C1 segment of cervical spinal cord (tissue), 14 donors: Measurements from ENCODE around the gene NTNG1.

Experiments used
- DNase-seq, 14 donors: peaks; one replicate each; lab custom pipeline; 2025; lab: John Stamatoyannopoulos, UW

Gene NTNG1

DNA sequence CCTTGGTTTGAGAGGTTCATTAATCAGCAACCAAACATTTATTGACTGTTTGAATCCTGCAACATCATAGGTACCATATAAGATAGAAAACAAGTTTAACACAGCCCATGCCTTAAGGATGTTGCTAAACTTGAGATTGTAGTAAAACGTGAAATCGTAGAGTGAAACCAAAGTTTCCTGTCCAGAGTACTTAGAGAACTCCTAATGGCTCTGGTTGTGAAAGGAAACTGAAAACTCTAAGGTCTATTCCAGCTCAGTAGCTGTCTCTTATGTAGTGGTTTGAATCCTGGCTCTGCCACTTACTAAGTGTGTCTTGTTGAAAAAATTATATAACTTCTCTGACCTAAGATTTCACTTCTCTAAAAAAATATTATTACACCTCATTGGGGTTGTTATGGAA lies 310.9 kb downstream of the NTNG1 start:
- DNase-seq, result no peak

DNA sequence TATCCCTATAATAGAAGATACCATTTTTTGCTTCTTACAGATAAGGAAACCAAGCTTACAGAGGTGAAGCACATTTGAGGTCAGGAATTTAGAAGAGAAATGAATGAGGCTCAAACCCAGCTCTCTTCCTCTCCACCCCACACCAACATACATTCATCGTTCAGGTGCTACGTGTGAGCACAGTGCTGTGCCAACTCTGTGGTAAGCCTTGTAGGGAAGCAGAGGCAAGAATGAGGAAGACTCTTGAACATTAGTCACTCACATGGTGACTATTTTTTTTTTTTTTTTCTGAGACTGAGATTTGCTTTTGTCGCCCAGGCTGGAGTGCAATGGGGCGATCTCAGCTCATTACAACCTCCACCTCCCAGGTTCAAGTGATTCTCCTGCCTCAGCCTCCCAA lies 314.0 kb downstream of the NTNG1 start:
- no peak for DNase-seq

DNA sequence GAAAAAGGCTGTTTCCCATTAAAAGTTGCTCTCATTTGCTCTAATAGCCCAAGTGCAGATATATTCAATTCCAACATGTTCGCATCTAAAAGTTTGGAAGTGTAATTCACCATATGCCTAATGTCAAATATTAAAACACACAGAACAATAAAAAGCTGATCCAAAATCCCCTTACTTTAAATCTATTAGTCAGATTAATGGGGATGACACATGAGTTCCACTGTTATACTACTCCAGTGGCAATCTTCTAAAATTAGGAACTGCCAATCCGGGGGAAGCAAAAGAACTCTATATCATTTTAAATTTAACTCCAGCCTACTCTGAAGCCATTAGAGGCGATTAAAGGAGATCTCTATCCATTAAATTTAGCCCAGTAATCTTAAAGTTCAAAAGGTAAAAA lies 317.1 kb downstream of the NTNG1 start:
- no peak for DNase-seq

DNA sequence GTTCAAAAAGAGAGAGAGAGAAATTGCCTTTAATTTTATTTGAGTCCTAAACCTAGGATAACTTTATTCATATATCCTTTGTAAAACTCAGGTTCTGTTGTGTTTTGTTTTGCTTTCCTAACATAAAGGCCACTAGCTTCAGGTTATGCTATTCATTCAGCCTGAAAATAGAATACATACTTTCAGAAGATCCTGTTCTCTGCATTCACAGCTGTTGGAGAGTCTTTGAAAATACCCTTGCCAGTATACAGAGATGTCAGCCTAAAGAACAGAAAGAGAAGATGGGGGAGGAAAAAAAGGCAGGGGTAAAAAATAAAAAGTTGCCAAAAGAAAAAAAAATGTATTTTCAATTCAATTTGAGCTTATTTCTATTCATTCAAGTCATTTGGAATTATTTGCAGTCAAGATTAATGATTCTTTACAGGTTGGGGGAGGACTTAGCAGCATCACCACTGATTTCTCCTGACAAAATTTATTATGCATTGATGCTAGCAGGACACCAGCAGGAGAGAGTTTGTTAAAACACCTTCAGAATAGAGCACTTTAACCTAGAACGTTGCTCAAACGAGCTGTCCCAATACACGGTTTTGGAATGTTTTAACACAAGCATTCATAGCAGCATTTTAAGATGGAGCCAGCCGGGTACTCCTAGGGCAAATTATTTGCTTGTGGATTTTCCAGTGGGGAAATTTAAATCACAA lies 318.5 kb downstream of the NTNG1 start:
- no peak for DNase-seq

DNA sequence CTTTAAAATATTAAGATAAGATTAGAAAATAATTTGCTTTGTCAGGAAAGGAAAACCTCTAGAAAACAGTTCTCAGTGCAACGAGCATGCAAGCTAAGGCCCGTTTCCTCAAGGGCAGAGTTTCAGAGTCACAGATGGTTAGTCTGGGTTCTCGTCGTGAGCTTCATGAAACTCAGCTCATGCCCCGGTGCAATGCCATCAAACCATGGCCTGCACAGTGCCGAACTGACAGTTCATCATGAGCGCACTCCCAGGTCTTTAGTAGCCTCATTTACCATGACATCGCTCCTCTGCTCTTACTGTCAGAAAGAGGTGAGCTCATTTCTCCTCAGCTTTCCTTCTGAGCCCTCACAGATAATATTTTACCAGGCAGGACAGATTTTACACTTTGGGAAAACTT lies 319.2 kb downstream of the NTNG1 start:
- no peak for DNase-seq

DNA sequence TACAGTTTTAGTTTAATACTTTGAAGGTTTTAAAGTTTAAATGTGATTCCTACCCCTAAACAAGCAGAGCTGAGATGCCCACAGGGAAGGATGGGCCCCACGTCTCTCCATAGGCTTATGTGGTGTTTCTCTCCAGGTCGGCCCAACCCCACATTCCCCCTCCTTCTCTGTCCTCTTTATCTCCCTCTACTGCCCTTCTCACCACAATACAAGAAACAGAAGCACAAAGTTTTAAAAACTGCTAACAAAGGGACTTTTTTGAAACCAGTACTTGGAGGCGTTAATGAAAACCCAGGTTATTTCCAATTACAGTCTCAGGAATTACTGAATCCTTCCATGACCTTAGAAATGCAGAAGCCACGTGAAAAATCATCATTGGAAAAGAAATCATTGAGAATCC lies 324.0 kb downstream of the NTNG1 start:
- no peak for DNase-seq

DNA sequence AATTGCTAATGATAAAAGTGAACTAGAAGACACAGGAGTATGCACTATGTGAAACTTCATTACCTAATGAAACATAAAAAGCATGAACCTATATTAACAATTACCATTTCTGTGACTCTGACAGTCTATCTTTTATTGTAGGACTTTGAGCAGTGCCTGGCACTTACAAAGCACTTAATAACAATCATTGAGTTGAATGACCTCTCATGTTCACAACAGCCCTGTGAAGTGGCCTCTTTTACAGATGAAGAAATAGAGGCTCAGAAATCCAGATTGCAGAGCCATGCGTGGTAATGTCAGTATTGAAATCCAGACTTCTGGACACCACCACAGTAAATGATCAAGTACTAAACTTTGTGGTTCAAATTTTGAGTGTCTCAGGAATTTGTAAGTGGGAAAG lies 326.4 kb downstream of the NTNG1 start:
- DNase-seq, result no peak

DNA sequence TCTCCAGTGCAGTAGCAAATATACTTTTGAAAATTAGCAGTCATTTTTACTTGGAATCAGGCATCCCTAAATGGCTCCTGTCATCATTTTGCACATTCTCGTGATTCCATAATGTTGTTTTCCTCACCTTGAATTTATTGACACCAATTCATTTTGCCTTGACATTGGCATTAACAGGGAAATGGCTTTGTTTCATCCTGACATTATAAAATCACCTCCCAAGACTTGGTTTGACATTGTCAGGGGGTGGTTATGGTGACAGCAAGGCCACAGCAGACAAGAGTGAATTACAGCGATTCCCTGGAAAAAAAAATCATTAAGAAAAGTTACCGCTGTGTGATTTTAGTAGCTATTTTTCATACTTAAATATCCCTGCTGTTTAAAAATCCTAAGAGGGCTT lies 327.0 kb downstream of the NTNG1 start:
- DNase-seq, result no peak

DNA sequence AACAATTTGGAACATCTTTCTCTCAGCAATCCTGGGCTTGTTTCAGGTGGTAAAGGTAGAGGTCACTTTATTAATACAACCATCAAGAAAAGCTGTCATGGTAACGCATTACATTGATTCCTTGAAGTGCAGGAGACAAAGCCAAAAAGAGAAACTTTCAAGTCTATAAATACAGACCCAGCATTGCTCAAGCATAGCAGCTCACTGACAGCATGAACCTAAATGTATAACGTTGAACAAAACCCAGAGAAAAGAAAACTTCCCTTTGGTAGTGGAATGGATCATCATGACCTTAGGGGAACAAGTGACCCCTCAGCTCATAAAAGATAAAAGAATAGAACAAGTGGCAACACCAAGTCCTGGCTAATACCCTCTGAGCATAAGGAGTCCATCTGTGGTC lies 332.2 kb downstream of the NTNG1 start:
- DNase-seq, result no peak

DNA sequence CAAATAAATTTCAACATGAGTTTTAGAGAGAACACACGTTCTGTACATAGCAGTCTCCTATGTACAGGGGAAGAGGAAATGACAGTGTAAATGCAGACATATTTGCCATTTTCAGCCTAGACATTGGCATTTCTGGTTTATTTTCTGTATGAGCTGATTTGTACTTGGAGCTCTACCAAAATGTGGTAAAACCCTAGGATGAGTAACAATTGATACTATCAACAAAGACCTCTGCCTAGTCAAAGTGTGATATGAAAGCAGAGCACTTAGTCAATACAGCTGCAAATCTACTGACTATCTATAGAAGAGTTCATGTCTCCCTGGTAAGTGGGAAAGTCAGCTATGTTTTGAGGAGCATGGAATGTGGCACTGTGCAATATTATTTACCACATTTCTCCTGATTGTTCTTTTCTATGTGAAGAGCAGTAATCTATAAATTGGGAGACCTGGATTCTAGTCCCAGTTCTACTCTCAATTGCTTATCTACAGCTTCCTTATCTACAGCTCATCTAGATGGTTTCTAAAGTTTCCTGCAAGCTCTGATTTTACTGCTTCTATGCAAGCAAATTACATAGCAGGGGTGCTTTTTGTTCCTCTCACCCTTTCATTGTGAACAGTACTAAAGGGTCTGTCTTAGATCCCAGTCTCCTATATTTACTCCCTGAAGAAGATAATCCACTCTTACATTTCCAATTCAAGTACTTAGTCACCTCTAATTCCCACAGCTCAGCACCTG lies 334.2 kb downstream of the NTNG1 start:
- DNase-seq, result no peak

DNA sequence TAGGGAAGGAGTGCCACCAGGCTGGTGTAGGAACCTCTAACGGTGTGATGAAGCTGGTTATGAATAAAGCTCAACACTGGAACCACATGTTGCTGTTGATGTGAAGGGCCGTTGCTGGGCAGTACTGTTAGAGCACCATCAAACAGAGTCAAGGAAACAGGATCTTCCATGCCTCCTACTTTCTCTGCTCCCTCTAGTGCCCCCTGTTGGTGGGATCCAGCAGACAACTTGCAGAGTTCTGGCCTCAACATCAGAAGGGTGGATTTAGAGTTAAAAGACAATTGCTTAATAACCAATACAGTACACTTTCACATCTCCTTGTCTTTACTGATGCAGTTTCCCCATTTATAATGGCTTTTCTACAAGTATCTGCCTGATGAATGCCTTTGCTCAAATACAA lies 336.4 kb downstream of the NTNG1 start:
- DNase-seq, result no peak

DNA sequence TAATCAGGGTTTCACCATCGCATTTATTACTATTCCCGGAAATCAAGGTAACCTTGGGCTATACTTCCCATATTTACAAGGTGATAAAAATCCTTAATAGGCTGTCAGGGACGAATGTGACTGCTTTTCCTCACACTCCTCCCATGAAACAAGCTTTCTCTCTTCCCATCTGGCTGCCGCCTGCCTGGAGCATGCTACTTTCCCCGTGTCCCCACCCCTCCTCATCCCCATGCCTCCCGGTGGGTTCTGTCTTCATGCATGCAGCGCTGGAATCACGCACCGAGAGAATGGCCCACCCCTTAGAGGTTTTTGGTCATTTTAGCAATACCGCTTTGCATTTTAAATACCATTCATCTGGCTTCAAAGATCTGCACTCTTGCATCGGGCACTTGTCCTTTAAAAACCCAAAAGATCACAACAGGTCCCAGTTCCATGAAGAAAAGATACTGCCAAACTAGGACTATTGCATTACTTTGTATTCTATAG lies 339.1 kb downstream of the NTNG1 start:
- DNase-seq, result no peak

DNA sequence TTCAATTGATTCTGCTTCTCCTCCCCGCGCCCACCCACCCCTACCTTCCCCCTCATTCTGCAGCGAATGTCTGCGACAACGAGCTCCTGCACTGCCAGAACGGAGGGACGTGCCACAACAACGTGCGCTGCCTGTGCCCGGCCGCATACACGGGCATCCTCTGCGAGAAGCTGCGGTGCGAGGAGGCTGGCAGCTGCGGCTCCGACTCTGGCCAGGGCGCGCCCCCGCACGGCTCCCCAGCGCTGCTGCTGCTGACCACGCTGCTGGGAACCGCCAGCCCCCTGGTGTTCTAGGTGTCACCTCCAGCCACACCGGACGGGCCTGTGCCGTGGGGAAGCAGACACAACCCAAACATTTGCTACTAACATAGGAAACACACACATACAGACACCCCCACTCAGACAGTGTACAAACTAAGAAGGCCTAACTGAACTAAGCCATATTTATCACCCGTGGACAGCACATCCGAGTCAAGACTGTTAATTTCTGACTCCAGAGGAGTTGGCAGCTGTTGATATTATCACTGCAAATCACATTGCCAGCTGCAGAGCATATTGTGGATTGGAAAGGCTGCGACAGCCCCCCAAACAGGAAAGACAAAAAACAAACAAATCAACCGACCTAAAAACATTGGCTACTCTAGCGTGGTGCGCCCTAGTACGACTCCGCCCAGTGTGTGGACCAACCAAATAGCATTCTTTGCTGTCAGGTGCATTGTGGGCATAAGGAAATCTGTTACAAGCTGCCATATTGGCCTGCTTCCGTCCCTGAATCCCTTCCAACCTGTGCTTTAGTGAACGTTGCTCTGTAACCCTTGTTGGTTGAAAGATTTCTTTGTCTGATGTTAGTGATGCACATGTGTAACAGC lies 339.9 kb downstream of the NTNG1 start:
- peak in 6 of 14 donors; percentile 5 to 33 (median 28) for DNase-seq

DNA sequence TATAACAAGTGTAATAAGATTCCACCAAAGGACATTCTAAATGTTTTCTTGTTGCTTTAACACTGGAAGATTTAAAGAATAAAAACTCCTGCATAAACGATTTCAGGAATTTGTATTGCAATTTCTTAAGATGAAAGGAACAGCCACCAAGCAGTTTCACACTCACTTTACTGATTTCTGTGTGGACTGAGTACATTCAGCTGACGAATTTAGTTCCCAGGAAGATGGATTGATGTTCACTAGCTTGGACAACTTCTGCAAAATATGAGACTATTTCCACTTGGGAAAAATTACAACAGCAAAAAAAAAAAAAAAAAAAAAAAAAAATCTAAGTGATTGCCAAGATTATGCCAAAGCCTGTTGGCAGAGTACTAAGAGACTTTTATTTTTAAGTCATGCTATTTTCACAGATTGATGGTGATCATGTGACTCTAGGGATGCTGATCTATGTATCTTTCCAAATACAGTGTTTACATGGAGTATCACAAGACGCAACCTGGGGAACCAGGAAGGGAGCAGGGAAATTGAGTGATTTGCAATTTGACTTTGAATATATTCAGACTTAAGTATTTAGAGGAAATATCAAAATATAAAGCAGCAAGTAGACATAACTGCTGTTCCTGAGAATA lies 341.0 kb downstream of the NTNG1 start:
- DNase-seq, result no peak

DNA sequence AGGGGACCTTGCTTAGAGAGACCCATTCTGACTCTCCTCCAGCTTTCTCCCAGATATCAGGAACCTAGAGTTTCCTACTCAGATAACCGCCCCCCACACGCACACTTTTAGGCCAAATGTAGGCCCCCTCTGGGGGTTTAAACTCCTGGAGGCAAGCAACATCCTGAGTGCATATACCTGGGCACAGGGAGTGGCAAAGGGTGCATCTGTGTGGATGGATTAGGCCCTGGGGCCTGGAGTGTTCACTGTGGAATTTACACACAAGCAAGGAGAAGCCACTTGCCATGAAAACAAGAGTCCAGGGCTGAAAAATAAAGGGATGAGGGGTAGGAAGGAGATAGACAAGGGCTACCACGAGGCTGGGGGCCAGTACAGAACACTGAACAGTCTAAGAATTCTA lies 343.1 kb downstream of the NTNG1 start:
- DNase-seq, result no peak

DNA sequence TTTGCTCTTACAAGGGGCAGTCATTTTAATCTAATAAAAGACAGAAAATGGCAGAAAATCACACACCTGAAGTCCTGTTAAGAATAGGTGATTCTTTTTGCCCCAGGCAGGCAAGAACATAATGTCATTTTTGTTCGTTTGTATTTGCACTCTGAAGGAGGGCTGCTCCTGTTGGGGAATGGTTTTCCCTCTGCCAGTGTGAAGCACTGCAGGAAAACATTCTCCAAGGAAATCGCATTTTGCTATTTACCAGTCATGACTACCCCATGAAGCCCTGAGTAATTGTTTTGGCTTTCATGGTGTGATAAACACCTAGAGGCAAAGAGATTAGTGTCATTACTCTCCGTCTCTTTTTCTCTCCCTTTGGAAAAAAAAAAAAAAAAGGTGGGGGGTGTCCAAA lies 345.5 kb downstream of the NTNG1 start:
- no peak for DNase-seq

DNA sequence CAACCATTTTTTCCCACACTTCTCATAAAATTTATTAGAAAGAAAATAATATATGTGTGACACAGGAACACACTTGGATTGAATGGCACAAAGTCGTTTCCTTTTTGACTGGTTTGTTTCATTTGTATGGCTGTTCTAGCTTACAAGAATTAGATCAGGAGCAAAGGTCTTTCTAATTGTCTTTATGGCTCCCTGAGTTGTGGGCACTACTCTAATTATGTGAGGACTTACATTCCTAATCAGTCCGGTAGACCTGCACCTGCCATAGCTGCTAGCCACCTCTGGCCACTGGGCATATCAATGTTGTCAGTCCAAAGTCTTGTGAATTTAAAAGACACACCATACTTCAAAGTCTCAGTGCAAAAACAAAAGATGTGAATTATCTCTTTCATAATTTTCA lies 346.7 kb downstream of the NTNG1 start:
- no peak for DNase-seq

DNA sequence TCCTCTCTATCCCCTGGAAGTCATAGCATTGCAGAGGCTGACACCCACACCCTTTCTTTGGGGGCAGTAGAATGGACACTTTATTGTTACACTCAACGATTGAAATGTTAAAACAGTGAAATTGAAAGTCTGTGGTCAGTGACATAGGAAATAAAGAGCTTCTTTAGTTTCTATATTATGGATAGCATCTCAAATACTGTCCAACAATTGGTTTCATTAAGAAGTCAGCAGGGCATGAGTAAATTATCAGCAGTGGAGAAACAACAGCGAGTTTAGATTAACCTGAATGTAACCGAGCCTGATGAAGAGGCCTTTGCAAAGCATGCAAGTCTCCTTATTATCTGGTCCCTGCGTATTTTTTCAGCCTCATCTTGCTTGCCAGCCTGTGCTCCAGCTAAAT lies 350.7 kb downstream of the NTNG1 start:
- DNase-seq, result no peak

DNA sequence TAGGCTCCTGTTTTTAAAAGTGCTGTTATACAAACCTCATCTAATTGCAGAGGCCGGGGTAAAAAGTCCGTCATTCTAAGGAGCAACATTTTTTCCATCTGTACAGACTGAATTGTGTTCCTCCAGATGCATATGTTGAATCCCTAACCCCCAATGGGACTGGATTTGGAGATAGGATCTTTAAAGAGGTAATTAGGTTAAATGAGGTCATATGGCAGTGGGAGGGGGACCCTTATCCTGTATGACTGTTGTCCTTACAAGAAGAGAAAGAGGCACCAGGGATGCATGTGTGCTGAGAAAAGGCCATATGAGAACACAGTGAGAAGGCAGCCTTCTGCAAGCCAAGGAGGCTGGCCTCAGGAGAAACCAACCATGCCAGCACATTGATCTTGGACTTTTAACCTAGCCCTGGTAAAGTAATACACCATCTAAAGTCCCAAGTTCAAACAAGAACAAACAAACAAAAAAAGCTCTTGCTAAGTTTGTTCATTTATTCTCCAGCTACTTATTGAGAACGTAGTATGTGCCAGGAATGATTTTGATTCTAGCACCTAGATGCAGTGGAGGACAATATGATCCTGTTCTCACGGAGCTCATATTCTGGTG lies 352.4 kb downstream of the NTNG1 start:
- no peak for DNase-seq

DNA sequence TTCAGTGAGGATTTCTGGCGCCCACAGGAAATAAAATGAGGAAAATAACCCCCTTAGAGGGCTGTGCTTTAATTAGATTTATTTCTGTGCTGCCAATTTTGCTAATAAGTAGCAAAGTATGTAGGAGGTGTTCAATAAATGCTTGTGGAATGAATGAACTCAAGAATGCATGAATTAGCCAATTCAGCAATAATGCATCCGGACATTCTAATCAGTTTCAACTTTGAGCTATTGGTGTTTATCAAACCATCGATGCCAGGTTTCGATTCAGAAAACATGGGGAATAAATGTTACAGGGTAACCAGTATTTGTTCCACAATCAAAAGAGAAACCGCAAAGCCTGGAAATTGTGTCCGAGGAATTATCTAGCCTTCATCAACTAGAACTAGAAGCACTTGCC lies 353.2 kb downstream of the NTNG1 start:
- DNase-seq, result no peak

DNA sequence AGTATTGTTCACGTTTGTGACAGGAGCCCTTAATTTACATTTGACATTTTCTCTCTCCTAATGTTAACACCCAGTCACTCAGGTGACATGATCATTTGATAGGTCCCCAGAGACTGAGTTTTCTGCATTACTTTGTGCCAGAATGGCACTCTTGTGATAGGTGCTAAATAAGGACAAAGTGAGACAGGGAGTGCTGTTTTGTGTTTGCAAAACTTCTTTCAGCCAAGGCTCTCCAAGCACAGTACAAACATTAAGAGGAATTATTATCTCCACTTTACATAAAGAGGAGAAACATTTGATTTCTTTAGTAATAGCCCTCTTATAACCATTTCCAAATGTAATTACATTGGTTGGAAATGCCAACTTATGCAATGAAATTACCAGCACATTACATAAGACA lies 355.2 kb downstream of the NTNG1 start:
- DNase-seq, result no peak
